ENCODE measurements around the gene CXorf49. TPM values are rescaled to one million over a fixed set of nuclear protein-coding genes. Genes with fewer than 3 reads are reported as not detected.
"Not testable (repeated sequence)": the region's sequence is repeated elsewhere in the genome, so short reads cannot be mapped to it uniquely, and the experiment has no call there.

CXorf49 gene
- polyA plus RNA-seq (ENCODE audit: insufficient read length): not detected
- long read RNA-seq, donor 1: 0 reads
- long read RNA-seq, donor 2: 0 reads
- long read RNA-seq, donor 3: 0 reads
- long read RNA-seq, donor 4: 0 reads
- long read RNA-seq, donor 5: 0 reads
- long read RNA-seq, donor 6: 0 reads
- long read RNA-seq, donor 7: 0 reads
- long read RNA-seq, donor 8: 0 reads

DNA sequence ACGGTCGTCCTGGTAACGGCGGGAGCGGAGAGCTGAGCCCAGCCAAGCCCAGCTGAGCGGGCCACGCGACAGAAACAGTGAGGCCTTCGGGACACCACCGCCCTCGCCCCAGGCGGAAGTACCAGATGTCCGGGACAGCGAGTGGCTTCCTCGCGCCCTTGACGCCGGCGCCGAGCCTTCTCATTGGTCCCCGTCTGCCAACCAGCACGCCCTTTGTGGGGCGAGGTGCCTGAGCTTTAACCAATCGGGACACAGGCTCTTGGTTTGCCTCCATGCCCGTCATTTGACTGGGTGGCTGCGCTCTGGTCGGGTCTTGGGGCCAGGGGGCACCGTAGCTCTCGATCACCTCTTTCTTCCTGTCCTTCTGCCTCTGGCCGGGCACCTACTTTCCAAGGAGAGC, at the start of gene CXorf49:
Gene CXorf49 (minus strand): TSS at position 101 of the 400 bp plus-strand sequence. CDS start 134 bp downstream, outside the sequence.
- DNase-seq: not testable (repeated sequence)

DNA sequence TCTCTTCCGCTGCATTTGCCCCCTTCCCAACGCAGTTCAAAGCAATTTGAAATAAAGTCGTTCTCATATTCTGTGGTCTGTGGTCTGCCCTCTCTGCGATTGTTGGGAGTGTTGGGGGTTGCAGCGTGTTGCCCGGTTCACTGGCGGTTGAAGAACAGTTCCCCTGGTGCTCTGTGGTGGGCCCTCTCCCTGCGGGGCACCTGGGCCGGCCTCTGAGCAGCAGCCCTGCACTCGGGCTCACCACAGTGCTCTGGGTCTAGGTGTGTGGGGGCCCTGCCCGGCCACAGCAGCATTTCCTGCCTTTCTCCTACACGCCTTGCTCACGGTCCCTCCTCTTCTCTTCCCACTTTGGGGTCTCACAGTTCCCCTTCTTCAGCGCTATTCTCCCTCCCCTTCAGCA, 49.0 kb upstream of the CXorf49 start:
- not testable (repeated sequence) for DNase-seq

DNA sequence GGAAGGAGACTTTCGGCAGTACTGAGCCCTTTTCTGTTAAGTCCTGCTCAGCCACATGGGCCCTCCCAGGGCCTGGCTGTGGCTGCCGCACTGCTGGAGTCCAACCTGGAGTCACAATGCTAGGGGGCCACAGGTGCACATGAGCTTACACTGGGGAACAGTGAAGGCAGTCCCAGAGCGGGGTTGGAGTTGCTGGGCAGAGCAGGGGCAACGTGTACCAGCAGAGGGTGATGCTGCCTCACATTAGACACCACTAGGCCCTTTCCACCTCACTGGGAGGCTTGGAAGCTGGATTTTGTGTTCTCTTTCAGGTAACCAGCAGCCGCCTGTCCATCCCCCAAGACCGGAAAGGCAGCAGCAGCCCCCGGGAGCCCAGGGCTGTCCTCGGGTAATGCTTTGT, 47.5 kb upstream of the CXorf49 start:
- not testable (repeated sequence) for DNase-seq

- not testable (repeated sequence) for DNase-seq
Observed at GRCh38 chrX:71764832-71765231, 46.7 kb upstream of the CXorf49 start.

DNA sequence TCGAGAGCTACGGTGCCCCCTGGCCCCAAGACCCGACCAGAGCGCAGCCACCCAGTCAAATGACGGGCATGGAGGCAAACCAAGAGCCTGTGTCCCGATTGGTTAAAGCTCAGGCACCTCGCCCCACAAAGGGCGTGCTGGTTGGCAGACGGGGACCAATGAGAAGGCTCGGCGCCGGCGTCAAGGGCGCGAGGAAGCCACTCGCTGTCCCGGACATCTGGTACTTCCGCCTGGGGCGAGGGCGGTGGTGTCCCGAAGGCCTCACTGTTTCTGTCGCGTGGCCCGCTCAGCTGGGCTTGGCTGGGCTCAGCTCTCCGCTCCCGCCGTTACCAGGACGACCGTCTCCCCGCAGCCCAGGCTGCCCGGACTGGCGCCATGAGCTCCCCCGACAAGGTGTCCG, 45.0 kb upstream of the CXorf49 start, which contains the start of gene CXorf49B:
Gene CXorf49B (plus strand): TSS at position 301 of the 400 bp plus-strand sequence. CDS start 75 bp downstream, at position 376.
- not testable (repeated sequence) for DNase-seq

DNA sequence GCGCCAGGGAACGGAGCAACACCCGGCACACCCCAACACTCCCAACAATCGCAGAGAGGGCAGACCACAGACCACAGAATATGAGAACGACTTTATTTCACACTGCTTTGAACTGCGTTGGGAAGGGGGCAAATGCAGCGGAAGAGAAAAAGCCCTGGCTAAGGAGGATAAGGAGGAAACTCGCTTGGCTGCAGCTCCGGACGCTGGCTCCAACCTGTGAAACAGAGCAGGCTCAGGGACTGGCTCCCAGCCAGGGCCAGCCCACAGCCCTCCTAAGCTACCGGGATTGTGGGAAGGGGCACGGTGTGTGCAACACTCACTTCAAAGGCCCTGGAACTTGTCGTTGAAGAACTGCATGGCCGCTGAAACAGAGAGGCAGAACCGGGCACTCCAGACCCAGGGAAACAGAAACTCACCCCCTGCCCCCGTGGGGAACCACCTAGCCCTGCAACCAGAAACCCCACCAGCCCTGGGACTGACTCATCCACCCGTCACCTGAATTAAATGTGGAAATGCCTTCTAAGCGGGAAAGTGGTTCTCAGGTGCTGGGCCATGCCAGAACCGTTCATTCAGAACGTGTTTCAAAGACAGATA, 42.7 kb upstream of the CXorf49 start:
- not testable (repeated sequence) for DNase-seq

DNA sequence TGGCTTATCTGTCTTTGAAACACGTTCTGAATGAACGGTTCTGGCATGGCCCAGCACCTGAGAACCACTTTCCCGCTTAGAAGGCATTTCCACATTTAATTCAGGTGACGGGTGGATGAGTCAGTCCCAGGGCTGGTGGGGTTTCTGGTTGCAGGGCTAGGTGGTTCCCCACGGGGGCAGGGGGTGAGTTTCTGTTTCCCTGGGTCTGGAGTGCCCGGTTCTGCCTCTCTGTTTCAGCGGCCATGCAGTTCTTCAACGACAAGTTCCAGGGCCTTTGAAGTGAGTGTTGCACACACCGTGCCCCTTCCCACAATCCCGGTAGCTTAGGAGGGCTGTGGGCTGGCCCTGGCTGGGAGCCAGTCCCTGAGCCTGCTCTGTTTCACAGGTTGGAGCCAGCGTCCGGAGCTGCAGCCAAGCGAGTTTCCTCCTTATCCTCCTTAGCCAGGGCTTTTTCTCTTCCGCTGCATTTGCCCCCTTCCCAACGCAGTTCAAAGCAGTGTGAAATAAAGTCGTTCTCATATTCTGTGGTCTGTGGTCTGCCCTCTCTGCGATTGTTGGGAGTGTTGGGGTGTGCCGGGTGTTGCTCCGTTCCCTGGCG, 2.3 kb upstream of the CXorf49 start:
- DNase-seq: not testable (repeated sequence)

- not testable (repeated sequence) for DNase-seq
Observed at GRCh38 chrX:71719195-71719594, 1.1 kb upstream of the CXorf49 start.

- DNase-seq: not testable (repeated sequence)
Observed at GRCh38 chrX:71716323-71716722, 1.8 kb downstream of the CXorf49 start.

GRCh38 chrX:71715551-71715950, 2.5 kb downstream of the CXorf49 start:
- not testable (repeated sequence) for DNase-seq

- not testable (repeated sequence) for DNase-seq
Observed at GRCh38 chrX:71714064-71714463, 4.0 kb downstream of the CXorf49 start.

DNA sequence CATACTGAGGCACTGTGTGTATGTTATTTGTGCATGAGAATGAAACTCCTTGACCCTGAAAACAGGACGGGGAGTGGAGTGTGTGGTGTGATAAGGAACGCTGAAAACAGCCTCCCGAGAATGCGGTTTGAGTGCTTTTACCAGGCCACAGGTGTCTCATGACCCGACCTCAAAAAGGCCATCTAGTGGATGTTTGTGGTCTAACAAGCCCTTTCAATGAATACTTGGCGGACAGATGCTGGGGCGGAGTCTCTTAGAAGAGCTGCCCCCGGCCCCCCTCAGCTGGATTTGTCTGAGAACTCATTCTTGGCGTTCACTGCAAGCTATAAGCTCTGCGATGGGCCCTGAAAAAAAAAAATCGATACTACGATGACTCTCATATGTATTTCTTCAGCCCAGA, 15.2 kb downstream of the CXorf49 start:
- not testable (repeated sequence) for DNase-seq

GRCh38 chrX:71699023-71699344, 19.1 kb downstream of the CXorf49 start:
- not testable (repeated sequence) for DNase-seq

DNA sequence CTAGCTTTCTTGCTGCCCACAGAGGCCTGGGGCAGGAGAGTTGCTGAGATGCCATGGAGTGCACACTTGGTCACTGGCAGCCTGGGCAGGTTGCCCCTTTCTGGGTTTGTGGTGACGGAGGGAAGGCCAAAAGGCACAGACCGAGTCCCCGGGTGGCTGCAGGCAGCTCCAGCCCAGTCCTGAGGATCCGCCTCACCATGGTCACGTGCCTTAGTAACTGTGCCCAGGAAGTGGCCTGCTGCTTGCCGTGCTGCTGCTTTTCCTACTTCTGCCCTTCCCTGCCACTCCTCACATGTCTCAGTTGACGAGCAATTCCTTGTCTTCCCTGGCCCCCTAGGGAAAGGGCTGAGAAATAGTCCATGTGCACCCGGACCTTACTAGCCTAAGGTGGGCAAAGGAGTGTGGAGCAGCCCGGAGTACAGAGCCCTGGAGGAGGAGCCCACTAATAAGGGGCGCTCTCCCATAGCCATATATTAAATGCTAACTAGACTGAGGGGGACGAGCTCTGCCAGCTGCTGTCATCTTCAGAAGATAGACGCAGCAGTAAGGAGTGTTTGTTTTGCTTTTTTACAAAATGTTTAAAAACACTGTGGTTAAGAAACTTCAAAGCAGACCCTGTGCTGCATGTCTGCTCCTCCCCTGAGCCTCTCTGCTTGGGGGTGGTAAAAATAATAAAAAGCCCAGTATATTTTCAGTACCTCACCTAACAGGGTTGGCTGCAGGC, 19.6 kb downstream of the CXorf49 start:
- not testable (repeated sequence) for DNase-seq

- DNase-seq: not testable (repeated sequence)
Observed at GRCh38 chrX:71697466-71698298, 20.4 kb downstream of the CXorf49 start.

DNA sequence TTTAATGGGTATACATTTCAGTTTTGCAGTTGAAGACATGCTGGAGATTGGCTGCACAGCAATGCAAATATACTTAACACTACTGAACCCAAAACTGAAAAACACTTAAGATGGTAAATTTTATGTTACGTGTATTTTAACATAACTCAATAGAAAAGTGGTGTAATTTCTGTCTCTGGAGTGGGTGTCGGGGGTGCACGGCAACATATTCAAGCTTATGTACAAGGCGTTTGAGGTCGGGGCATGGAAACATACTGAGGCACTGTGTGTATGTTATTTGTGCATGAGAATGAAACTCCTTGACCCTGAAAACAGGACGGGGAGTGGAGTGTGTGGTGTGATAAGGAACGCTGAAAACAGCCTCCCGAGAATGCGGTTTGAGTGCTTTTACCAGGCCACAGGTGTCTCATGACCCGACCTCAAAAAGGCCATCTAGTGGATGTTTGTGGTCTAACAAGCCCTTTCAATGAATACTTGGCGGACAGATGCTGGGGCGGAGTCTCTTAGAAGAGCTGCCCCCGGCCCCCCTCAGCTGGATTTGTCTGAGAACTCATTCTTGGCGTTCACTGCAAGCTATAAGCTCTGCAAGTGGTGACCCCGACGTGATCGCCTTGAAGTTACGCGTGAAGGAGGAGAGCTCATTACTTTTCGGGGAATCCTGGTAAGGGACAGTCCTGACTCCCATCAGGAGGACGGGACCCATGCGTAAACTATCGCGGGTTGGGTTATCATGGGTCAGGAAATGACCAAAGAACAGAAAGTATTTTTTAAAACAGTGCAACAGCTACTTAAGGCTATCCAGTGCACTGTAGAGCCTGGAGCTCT, 21.2 kb downstream of the CXorf49 start:
- DNase-seq: not testable (repeated sequence)

DNA sequence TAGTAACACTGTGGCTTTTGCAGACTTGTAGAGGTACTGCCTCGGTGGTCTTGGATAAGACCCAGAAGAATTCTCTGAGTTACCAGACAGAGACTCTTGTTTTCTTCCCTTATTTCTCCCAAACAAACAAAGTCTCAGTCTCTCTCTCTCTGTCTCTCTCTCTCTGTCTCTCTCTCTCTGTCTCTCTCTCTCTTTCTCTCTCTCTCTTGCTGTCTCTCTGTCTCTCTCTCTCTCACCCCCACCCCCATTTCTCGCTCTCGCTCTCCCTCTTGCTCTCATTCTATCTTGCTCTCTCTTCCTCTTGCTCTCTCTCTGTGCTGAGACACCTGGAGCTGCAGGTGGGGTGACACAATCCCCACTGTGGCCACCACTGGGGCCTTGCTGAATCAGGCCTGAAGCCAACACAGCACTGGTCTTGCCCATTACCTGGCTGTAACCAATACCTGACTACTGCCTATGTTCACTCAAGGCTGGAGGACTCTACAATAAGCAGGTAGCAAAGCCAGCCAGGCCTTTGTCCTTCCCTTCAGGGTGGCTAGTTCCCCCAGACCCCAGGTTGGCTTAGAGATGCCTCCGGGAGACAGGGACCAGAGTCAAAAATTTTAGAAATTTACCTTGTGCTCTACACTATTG, 38.4 kb downstream of the CXorf49 start:
- no peak for DNase-seq

DNA sequence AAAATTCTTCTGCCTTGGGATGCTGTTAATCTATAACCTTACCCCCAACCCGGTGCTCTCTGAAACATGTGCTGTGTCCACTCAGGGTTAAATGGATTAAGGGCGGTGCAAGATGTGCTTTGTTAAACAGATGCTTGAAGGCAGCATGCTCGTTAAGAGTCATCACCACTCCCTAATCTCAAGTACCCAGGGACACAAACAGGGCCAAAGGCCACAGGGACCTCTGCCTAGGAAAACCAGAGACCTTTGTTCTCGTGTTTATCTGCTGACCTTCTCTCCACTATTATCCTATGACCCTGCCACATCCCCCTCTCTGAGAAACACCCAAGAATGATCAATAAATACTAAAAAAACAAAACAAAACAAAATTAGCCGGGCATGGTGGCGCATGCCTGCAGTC, 40.9 kb downstream of the CXorf49 start:
- DNase-seq: not testable (repeated sequence)

DNA sequence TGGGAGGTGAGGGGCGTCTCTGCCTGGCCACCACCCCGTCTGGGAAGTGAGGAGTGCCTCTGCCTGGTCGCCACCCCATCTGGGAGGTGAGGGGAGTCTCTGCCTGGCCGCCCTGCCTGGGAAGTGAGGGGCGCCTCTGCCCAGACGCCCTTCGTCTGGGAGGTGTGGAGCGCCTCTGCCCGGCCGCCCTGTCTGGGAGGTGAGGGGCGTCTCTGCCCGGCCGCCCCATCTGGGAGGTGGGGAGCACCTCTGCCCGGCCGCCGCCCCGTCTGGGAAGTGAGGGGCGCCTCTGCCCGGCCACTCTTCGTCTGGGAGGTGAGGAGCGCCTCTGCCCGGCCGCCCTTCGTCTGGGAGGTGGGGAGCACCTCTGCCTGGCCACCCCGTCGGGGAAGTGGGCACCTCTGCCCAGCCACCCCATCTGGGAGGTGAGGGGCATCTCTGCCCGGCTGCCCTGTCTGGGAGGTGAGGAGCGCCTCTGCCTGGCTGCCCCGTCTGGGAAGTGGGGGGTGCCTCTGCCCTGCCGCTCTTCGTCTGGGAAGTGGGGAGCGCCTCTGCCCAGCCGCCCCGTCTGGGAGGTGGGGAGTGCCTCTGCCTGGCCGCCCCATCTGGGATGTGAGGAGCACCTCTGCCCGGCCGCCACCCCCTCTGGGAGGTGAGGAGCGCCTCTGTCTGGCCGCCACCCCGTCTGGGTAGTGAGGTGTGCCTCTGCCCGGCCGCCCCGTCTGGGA, 41.9 kb downstream of the CXorf49 start:
- not testable (repeated sequence) for DNase-seq

DNA sequence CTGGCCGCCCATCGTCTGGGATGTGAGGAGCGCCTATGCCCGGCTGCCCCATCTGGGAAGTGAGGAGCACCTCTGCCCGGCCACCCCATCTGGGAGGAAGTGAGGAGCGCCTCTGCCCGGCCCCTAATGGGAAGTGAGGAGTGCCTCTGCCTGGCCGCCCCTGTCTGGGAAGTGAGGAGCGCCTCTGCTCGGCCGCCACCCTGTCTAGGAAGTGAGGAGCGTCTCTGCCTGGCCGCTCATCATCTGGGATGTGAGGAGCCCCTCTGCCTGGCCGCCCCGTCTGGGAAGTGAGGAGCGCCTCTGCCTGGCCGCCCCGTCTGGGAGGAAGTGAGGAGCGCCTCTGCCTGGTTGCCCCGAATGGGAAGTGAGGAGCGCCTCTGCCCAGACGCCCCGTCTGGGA, 42.4 kb downstream of the CXorf49 start:
- not testable (repeated sequence) for DNase-seq

All from left kidney (tissue), 8 donors.